Measurements from ENCODE around the gene ENTHD1.

GRCh38 chr22:39917197-39917643 is 23.7 kb upstream of the ENTHD1 start:
- TF ChIP-seq CTCF (IDR thresholded peaks at IDR 0.05) = no peak
- no peak for TF ChIP-seq POLR2A (IDR thresholded peaks at IDR 0.05)
- TF ChIP-seq POLR2AphosphoS5 (IDR thresholded peaks at IDR 0.05) = no peak

Measured in breast epithelium (tissue), 3 donors.